SK-N-SH (cell line): ENCODE results near the gene STARD7. TPM values are rescaled to one million over a fixed set of nuclear protein-coding genes. Genes with fewer than 3 reads are reported as not detected.

ENCODE experiments used
- CTCF ChIA-PET: fragments of 300-600, 350-600 bp; formaldehyde crosslinking; extraction: SDS; loops from one replicate; lab custom pipeline; 2021; lab: Yijun Ruan, JAX
- POLR2A ChIA-PET: fragments of 350-600 bp; sonication (Branson Sonifier 250); formaldehyde crosslinking; extraction: SDS; loops from one replicate; lab custom pipeline; 2020; ENCODE audit warnings: antibody characterized with exemption, inconsistent platforms; lab: Yijun Ruan, JAX
- DNase-seq: peaks from one replicate; pipeline ENCODE4 v3.0.0; 2012
- H2AFZ ChIP-seq: fragments of 200-600 bp; sonication (generic); 2 replicates; pipeline ENCODE4 v1.8.1; 2016; ENCODE audit warnings: antibody characterized with exemption, mild to moderate bottlenecking, low read depth
- H3F3A ChIP-seq: fragments of 200-600 bp; sonication (generic); replicated peaks from 2 replicates; pipeline ENCODE3; 2016; ENCODE audit warnings: antibody characterized with exemption, mild to moderate bottlenecking; ENCODE audit not compliant: insufficient read depth
- H3K27ac ChIP-seq, 2 experiments: fragments of 200-500 bp in 1 of 2; fragments of 200-600 bp in 1 of 2; sonication (Bioruptor generic) in 1 of 2; sonication (generic), shearing (Covaris generic) in 1 of 2; 2 replicates each; pipeline versions ENCODE4 v1.5.1 to v1.6.1; 2014 to 2016; ENCODE audit warnings: low read depth in 2 of 2, inconsistent platforms in 1 of 2, low read length in 1 of 2, mild to moderate bottlenecking in 1 of 2, mixed read lengths in 1 of 2
- H3K27me3 ChIP-seq: fragments of 200-600 bp; sonication (generic), shearing (Covaris generic); 2 replicates; pipeline ENCODE4 v1.6.1; 2016; ENCODE audit warnings: mixed run types; ENCODE audit not compliant: insufficient read depth
- H3K36me3 ChIP-seq, 2 experiments: fragments of 200-500 bp in 1 of 2; fragments of 200-600 bp in 1 of 2; sonication (Bioruptor generic) in 1 of 2; sonication (generic) in 1 of 2; replicated peaks in 1 of 2; 2 replicates each; pipeline versions ENCODE3 to v1.5.1; 2014 to 2016; ENCODE audit warnings: low read length in 1 of 2, mild to moderate bottlenecking in 1 of 2; ENCODE audit not compliant: insufficient read depth in 2 of 2, control insufficient read depth in 1 of 2
- H3K4me1 ChIP-seq, 2 experiments: fragments of 200-500 bp in 1 of 2; fragments of 200-600 bp in 1 of 2; sonication (Bioruptor generic) in 1 of 2; sonication (generic), shearing (Covaris generic) in 1 of 2; 2 replicates each; pipeline versions ENCODE4 v1.5.1 to v1.6.1; 2014 to 2016; ENCODE audit warnings: low read depth in 1 of 2, low read length in 1 of 2, mixed run types in 1 of 2; ENCODE audit not compliant: insufficient read depth in 2 of 2, control insufficient read depth in 1 of 2
- H3K4me2 ChIP-seq: fragments of 200-600 bp; sonication (generic), shearing (Covaris generic); 2 replicates; pipeline ENCODE4 v1.6.1; 2017; ENCODE audit warnings: mixed run types
- H3K4me3 ChIP-seq, 2 experiments: fragments of 200-500 bp in 1 of 2; fragments of 200-600 bp in 1 of 2; sonication (Bioruptor generic) in 1 of 2; sonication (generic), shearing (Covaris generic) in 1 of 2; 2 replicates each; pipeline versions ENCODE4 v1.5.1 to v1.8.1; 2014 to 2016; ENCODE audit warnings: low read depth in 2 of 2, inconsistent platforms in 1 of 2, low read length in 1 of 2, mild to moderate bottlenecking in 1 of 2, mixed read lengths in 1 of 2, moderate library complexity in 1 of 2
- H3K79me2 ChIP-seq: fragments of 200-600 bp; sonication (generic); 2 replicates; pipeline ENCODE4 v1.8.1; 2017; ENCODE audit warnings: mild to moderate bottlenecking; ENCODE audit not compliant: insufficient read depth
- H3K9ac ChIP-seq: fragments of 200-600 bp; sonication (generic); 2 replicates; pipeline ENCODE4 v1.6.1; 2017; ENCODE audit warnings: mixed run types
- H3K9me2 ChIP-seq: fragments of 200-600 bp; sonication (generic); 2 replicates; pipeline ENCODE4 v1.6.1; 2017; ENCODE audit warnings: mixed run types
- H3K9me3 ChIP-seq: fragments of 200-600 bp; sonication (generic); 2 replicates; pipeline ENCODE4 v1.6.1; 2017; ENCODE audit warnings: mixed run types, mild to moderate bottlenecking, moderate library complexity
- H4K20me1 ChIP-seq: fragments of 200-600 bp; sonication (generic); 2 replicates; pipeline ENCODE4 v1.6.1; 2017; ENCODE audit warnings: mild to moderate bottlenecking, mixed run types; ENCODE audit not compliant: insufficient read depth
- CHD2 ChIP-seq: fragments of 150-350 bp; IDR thresholded peaks from 2 replicates; pipeline ENCODE4 v1.6.1; 2018; ENCODE audit warnings: low read length; ENCODE audit not compliant: partially characterized antibody
- CTCF ChIP-seq: fragments of 200-600 bp; sonication (generic); IDR thresholded peaks from 2 replicates; pipeline ENCODE4 v1.6.1; 2017; ENCODE audit warnings: antibody characterized with exemption, mild to moderate bottlenecking, moderate library complexity
- ELF1 ChIP-seq: IDR thresholded peaks from 2 replicates; pipeline ENCODE4 v1.4.0; 2012
- EZH2phosphoT487 ChIP-seq: fragments of 200-600 bp; sonication (generic); IDR thresholded peaks from 2 replicates; pipeline ENCODE4 v1.6.1; 2017; ENCODE audit warnings: low read depth, mixed run types, mild to moderate bottlenecking, antibody characterized with exemption, moderate library complexity, borderline replicate concordance
- FOXJ3 ChIP-seq: sonication (generic); formaldehyde crosslinking; IDR thresholded peaks from 2 replicates; pipeline ENCODE4 v1.5.1; 2020; ENCODE audit warnings: mild to moderate bottlenecking, missing genetic modification reagents
- FOXM1 ChIP-seq: IDR thresholded peaks from 2 replicates; pipeline ENCODE4 v1.4.0; 2012; ENCODE audit warnings: low read depth, mild to moderate bottlenecking
- JUND ChIP-seq: IDR thresholded peaks from 2 replicates; pipeline ENCODE4 v1.4.0; 2012
- MAX ChIP-seq: IDR thresholded peaks from 2 replicates; pipeline ENCODE4 v1.4.0; 2012; ENCODE audit warnings: low read depth
- NRF1 ChIP-seq: IDR thresholded peaks from 2 replicates; pipeline ENCODE4 v1.6.1; 2012; ENCODE audit warnings: low read depth, mild to moderate bottlenecking, low read length
- POLR2AphosphoS5 ChIP-seq: IDR thresholded peaks from 2 replicates; pipeline ENCODE4 v1.6.1; 2012; ENCODE audit warnings: low read depth, low read length
- RAD21 ChIP-seq: IDR thresholded peaks from 2 replicates; pipeline ENCODE4 v1.6.1; 2012; ENCODE audit warnings: mild to moderate bottlenecking, low read length
- RCOR1 ChIP-seq: fragments of 150-350 bp; IDR thresholded peaks from 2 replicates; pipeline ENCODE4 v1.6.1; 2017; ENCODE audit warnings: antibody characterized with exemption, low read length
- REST ChIP-seq: IDR thresholded peaks from 2 replicates; pipeline ENCODE4 v1.6.1; 2012; ENCODE audit warnings: mild to moderate bottlenecking, low read depth, low read length, moderate library complexity
- RXRA ChIP-seq: IDR thresholded peaks from 2 replicates; pipeline ENCODE4 v1.4.0; 2012; ENCODE audit warnings: low read depth, mild to moderate bottlenecking, borderline replicate concordance
- TCF12 ChIP-seq: IDR thresholded peaks from 2 replicates; pipeline ENCODE4 v1.4.0; 2012
- TEAD4 ChIP-seq: IDR thresholded peaks from 2 replicates; pipeline ENCODE4 v1.4.0; 2012; ENCODE audit warnings: mild to moderate bottlenecking, borderline replicate concordance; ENCODE audit not compliant: insufficient read depth
- USF2 ChIP-seq: fragments of 150-350 bp; IDR thresholded peaks from 2 replicates; pipeline ENCODE4 v1.6.1; 2017; ENCODE audit warnings: antibody characterized with exemption, low read length, low read depth, borderline replicate concordance
- YY1 ChIP-seq: IDR thresholded peaks from 2 replicates; pipeline ENCODE4 v1.4.0; 2012; ENCODE audit warnings: low read depth, mild to moderate bottlenecking
- ZBTB33 ChIP-seq: IDR thresholded peaks from 2 replicates; pipeline ENCODE4 v1.4.0; 2012; ENCODE audit warnings: low read depth, borderline replicate concordance
- WGBS: methylation state at CpG from one replicate; pipeline ENCODE4 v1.1.6; 2017; ENCODE audit warnings: low lambda C conversion rate; 5-methylcytosine and 5-hydroxymethylcytosine counted together
- polyA plus RNA-seq, 3 experiments: library from polyadenylated mRNA; depleted of rRNA; stranded (reverse); fragments of >200 nt; gene quantifications; 2 replicates each; pipeline ENCODE4 v1.2.3, GENCODE V29; 2012

STARD7 gene
- polyA plus RNA-seq, 1 of the 3 experiments (the other 2 are of a cell fraction), result 36.1 TPM

- DNase-seq, result no peak
- ChIA-PET POLR2A (interaction anchor here (1.3 kb wide), 1 partner anchor 59 kb away, joined by 3 read pairs; no protein-coding TSS in a partner anchor), CTCF (interaction anchor here (3.7 to 5.1 kb wide), 3 partner anchors 8 to 153 kb away, joined by 37 to 101 read pairs (median 84); partner anchors contain the start of gene ADRA2B)
- no peak overlapping the region for H3K9ac ChIP-seq
- H4K20me1 ChIP-seq, result no peaks in the 10 kb centered on the region
- no peaks in the 10 kb centered on the region for H3K27me3 ChIP-seq
- TF ChIP-seq REST (no peak), EZH2phosphoT487 (no peak), TEAD4 (no peak), RCOR1 (no peak), MAX (no peak), FOXM1 (no peak), FOXJ3 (no peak), TCF12 (no peak), NRF1 (no peak), RAD21 (no peak), POLR2AphosphoS5 (no peak), JUND (no peak), CTCF (no peak), RXRA (no peak), ELF1 (no peak), USF2 (no peak), ZBTB33 (no peak), CHD2 (no peak), YY1 (no peak)
- peaks cover 2 to 4% of the 10 kb centered on the region in 2 experiments; a peak in 3 of 4 replicates for H3K4me1 ChIP-seq
- H3K4me3 ChIP-seq, result no peak overlapping the region
- WGBS, result 63% methylated on average over 4 of the region's 4 CpGs
- no peak overlapping the region for H3K4me2 ChIP-seq
- H3K36me3 ChIP-seq, result no peaks in the 10 kb centered on the region
- no peaks in the 10 kb centered on the region for H3K9me2 ChIP-seq
- H3K79me2 ChIP-seq, result no peaks in the 10 kb centered on the region
- no peak overlapping the region for H3K27ac ChIP-seq
- peaks cover 13% of the 10 kb centered on the region for H3F3A ChIP-seq
- no peaks in the 10 kb centered on the region for H3K9me3 ChIP-seq
- no peak overlapping the region for H2AFZ ChIP-seq
These were observed 32.0 kb downstream of the STARD7 start for GRCh38 chr2:96176661-96177060.
